Subcutaneous adipose tissue (tissue), 4 donors: ENCODE results near the gene NRP2. TPM values are rescaled to one million over a fixed set of nuclear protein-coding genes. Genes with fewer than 3 reads are reported as not detected.

Source experiments
- total RNA-seq, 4 donors: library from RNA; depleted of rRNA; stranded (reverse); fragments of >200 nt; gene quantifications; one replicate each; pipeline ENCODE4 v1.1.0, GENCODE V29; 2016
- TF ChIP-seq, protein P1 (sequence below): fragments of 450-650 bp; IDR thresholded peaks from one replicate; pipeline ENCODE4 v1.5.1; 2016; ENCODE audit warnings: low read depth, mild to moderate bottlenecking, control low read depth, antibody characterized with exemption, moderate library complexity

Gene NRP2
- total RNA-seq, 4 donors from 2014 or later: 29.2 to 70.9 (median 56.1) TPM

DNA sequence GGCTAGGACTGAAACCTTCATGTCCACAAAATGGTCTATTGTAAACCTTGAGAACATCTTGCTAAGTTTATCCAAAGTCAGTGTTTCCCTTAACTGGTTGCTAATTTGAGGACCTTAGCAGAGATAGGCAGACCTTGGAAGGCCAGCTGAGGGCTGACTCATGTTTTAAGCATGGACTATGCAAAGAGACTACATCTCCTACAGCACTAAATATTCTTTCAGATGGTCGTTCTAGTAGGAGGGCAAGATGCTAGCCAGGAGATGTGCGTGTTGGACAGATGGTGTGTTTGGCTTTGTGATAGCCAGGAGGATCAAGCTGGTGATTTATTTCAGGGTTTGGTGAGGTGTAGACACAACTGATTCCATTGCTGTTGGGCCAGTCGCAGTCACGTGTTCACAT is 75.8 kb downstream of the NRP2 start:
- TF ChIP-seq, protein P1, sequence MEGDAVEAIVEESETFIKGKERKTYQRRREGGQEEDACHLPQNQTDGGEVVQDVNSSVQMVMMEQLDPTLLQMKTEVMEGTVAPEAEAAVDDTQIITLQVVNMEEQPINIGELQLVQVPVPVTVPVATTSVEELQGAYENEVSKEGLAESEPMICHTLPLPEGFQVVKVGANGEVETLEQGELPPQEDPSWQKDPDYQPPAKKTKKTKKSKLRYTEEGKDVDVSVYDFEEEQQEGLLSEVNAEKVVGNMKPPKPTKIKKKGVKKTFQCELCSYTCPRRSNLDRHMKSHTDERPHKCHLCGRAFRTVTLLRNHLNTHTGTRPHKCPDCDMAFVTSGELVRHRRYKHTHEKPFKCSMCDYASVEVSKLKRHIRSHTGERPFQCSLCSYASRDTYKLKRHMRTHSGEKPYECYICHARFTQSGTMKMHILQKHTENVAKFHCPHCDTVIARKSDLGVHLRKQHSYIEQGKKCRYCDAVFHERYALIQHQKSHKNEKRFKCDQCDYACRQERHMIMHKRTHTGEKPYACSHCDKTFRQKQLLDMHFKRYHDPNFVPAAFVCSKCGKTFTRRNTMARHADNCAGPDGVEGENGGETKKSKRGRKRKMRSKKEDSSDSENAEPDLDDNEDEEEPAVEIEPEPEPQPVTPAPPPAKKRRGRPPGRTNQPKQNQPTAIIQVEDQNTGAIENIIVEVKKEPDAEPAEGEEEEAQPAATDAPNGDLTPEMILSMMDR: no peak

DNA sequence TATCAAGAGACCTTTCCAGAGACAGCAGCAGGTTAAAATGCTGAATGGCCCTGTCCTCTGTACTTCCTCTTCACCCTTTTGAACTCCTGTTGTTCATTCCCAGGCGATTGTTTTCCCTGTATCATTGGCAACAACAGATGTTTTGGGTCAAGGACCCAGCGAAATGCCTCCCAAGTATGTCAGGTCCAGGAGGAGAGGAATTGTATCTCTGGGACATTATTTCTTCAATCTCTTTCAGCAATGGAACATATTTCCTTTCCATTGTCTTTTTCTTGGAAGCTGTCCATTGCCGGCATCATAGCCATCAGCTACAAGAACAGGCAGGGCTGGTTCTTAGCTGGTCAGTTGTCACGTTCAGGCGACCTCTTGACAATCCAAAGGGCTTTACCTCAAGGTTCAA is 76.2 kb downstream of the NRP2 start:
- TF ChIP-seq, protein P1: no peak

DNA sequence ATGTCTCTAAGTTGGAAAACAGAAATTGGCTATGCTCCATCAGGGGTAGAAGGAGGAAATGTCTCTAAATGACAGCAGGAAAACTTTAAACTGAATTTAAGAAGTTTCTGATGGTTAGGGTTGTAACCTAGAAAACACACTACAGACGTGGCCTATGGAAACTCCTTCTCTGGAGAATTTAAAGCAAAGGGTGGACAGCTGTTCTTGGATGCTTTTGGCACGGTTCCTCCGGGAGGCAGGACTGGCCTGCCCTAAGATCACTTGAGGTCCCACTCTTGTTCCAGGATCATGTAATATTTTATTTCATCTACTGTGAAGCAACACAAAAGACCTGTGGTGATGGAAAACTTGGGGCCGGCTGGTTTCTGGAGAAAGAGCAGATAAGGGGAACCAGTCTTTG is 77.0 kb downstream of the NRP2 start:
- TF ChIP-seq, protein P1: no peak

DNA sequence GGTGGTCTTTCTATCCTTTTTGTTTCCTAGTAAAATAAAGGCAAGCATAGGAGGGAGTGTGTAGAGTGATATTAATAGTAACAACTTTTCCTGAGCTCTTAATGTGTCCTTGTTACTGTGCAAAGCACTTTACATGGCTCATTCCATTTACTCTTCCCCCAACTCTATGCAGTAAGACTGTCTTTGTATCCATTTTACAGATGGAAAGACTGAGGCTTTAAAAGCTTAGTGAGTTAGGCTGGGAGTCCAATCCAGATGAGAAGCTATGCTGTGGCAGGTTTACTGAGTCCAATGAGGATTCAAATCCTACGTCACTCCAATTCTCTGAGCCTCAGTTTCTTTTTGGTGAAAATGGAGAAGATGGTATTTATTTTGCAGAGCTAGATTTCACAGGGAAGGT is 77.4 kb downstream of the NRP2 start:
- TF ChIP-seq, protein P1: no peak

DNA sequence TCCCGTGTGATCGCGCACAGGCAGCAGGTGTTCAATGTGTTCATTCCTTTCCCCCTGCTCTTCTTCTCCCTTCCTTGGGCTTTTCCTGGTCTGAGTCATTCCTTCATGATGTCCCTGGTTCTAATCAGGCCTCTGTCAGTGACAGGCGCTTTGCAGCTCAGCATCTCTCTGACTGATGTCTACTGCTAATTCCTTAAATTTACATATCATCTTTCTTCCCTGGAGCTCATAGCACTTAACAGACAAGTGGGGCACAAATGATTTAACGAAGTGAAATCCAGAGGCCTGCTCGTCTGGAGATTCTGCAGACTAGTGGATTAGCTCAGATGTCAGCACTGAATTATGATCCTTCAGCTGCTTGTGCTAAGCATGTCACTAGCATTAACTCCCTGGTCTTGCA is 77.9 kb downstream of the NRP2 start:
- TF ChIP-seq, protein P1: no peak

DNA sequence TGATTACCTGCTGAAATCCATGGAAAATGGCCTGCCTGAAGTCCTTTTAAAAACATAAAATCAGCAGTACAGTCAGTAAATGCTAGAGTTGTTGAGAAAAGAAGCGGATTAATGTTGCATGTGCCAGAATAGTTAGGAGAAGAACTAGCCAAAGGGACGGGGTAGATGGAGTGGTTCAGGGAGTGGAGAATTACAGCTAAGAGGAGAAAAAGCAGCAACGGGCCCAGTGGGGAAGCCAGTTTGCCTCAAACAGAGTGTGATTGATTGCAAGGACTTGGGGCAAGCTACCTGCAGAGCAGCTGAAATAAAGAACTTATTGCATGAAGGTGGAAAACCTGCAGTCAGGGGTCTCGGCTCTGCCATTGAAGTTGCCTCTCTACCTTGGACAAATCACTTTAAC is 79.1 kb downstream of the NRP2 start:
- TF ChIP-seq, protein P1: no peak

DNA sequence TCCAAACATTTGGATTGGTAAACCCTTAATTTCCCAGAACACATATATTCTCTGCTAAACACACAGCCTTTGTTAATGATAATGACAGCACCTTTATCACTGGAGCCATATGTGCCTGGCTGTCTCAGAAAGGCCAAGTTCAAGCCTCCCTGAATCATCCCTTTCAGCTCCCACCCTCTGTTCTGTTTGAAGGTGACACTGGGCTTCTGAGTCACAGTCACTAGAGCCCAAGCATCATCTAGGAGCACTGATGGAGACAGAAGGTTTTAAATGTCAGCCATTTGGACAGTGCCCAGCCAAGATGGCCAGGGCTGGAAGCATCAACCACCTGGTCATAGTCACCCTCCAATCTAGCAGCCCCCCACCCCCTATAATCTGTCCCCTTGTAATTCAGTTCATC is 80.6 kb downstream of the NRP2 start:
- TF ChIP-seq, protein P1: no peak
